Panc1 (cell line): ENCODE results near the gene TIA1. TPM values are rescaled to one million over a fixed set of nuclear protein-coding genes. Genes with fewer than 3 reads are reported as not detected.

Source experiments
- ATAC-seq: fragments of 200-7000 bp; cut with Tn5 transposase; 2 replicates; pipeline ENCODE4 v1.9.1; 2020; ENCODE audit warnings: mild to moderate bottlenecking, moderate library complexity
- BruUV-seq: library from RNA; stranded (reverse); fragments of 400-500 nt; replicated peaks from 2 replicates; lab custom pipeline; 2021; lab: Mats Ljungman, UMichigan
- CTCF ChIA-PET: fragments of 300-600 bp; sonication (Branson Sonifier 250); formaldehyde crosslinking; loops from one replicate; lab custom pipeline; 2022; ENCODE audit warnings: antibody characterized with exemption; lab: Charles Lee
- POLR2A ChIA-PET: fragments of 300-600 bp; sonication (Branson Sonifier 250); formaldehyde crosslinking; loops from one replicate; lab custom pipeline; 2022; ENCODE audit warnings: antibody characterized with exemption; lab: Charles Lee
- DNase-seq: peaks from one replicate; pipeline ENCODE4 v3.0.0-alpha.2; 2010; ENCODE audit warnings: low read depth, low spot score
- H3K27ac ChIP-seq: 2 replicates; pipeline ENCODE4 v1.5.1; 2011; ENCODE audit warnings: mild to moderate bottlenecking, low read length, inconsistent platforms
- H3K27me3 ChIP-seq: fragments of 200-500 bp; sonication (Bioruptor generic); 2 replicates; pipeline ENCODE4 v1.6.0; 2014; ENCODE audit warnings: low read length, inconsistent platforms; ENCODE audit not compliant: control insufficient read depth, insufficient read depth
- H3K36me3 ChIP-seq: fragments of 200-500 bp; sonication (Bioruptor generic); 2 replicates; pipeline ENCODE4 v1.5.1; 2014; ENCODE audit warnings: inconsistent platforms, mild to moderate bottlenecking, low read length, moderate library complexity; ENCODE audit not compliant: control insufficient read depth, insufficient read depth
- H3K4me1 ChIP-seq: 2 replicates; pipeline ENCODE4 v1.5.1; 2011; ENCODE audit warnings: inconsistent platforms, mild to moderate bottlenecking, low read length, moderate library complexity; ENCODE audit not compliant: control insufficient read depth, insufficient read depth
- H3K4me3 ChIP-seq, 2 experiments: 2 replicates each; pipeline ENCODE4 v1.5.1; 2011 to 2012; ENCODE audit warnings: low read depth in 2 of 2, low read length in 2 of 2, mild to moderate bottlenecking in 2 of 2, inconsistent platforms in 1 of 2, moderate library complexity in 1 of 2
- H3K9me3 ChIP-seq: fragments of 200-500 bp; sonication (Bioruptor generic); 2 replicates; pipeline ENCODE4 v1.5.1; 2014; ENCODE audit warnings: low read depth, mild to moderate bottlenecking, inconsistent platforms, low read length, moderate library complexity; ENCODE audit not compliant: control insufficient read depth, insufficient read depth
- POLR2AphosphoS5 ChIP-seq: IDR thresholded peaks from 2 replicates; pipeline ENCODE4 v1.6.1; 2012; ENCODE audit warnings: mild to moderate bottlenecking, low read depth, low read length, moderate library complexity
- SIN3A ChIP-seq: IDR thresholded peaks from 2 replicates; pipeline ENCODE4 v1.6.1; 2012; ENCODE audit warnings: low read depth, mild to moderate bottlenecking, low read length, moderate library complexity, borderline replicate concordance; ENCODE audit not compliant: insufficient read depth
- TCF7L2 ChIP-seq: IDR thresholded peaks from 2 replicates; pipeline ENCODE4 v1.6.1; 2011; ENCODE audit warnings: mild to moderate bottlenecking, low read depth, low read length, inconsistent platforms
- in situ Hi-C: cut with HindIII; loops from 2 replicates; pipeline ENCODE4 v1.10.0; 2016; ENCODE audit warnings: low sequenced_read_pairs, low pct_unique_long_range_greater_than_20kb
- intact Hi-C: fragments of 100-400 bp; cut with micrococcal nuclease; formaldehyde crosslinking; loops from one replicate; pipeline ENCODE4 v1.10.0; 2022; ENCODE audit not compliant: unreplicated experiment
- total RNA-seq: library from RNA; stranded (reverse); gene quantifications from one replicate; pipeline ENCODE4 v1.2.1, GENCODE V29; 2021; ENCODE audit not compliant: unreplicated experiment
- TF ChIP-seq, protein P1 (sequence below), 2 experiments: IDR thresholded peaks; 2 replicates each; pipeline ENCODE4 v1.6.1; 2011 to 2012; ENCODE audit warnings: low read depth in 2 of 2, control low read depth in 1 of 2, low read length in 1 of 2, mild to moderate bottlenecking in 1 of 2, moderate library complexity in 1 of 2; ENCODE audit not compliant: insufficient read depth in 1 of 2
- TF ChIP-seq, protein P2 (sequence below): fragments of 450-650 bp; IDR thresholded peaks from 2 replicates; pipeline ENCODE4 v1.5.1; 2017; ENCODE audit warnings: mild to moderate bottlenecking

Gene TIA1
- total RNA-seq, 1 experiment from 2014 or later = 113 TPM

DNA sequence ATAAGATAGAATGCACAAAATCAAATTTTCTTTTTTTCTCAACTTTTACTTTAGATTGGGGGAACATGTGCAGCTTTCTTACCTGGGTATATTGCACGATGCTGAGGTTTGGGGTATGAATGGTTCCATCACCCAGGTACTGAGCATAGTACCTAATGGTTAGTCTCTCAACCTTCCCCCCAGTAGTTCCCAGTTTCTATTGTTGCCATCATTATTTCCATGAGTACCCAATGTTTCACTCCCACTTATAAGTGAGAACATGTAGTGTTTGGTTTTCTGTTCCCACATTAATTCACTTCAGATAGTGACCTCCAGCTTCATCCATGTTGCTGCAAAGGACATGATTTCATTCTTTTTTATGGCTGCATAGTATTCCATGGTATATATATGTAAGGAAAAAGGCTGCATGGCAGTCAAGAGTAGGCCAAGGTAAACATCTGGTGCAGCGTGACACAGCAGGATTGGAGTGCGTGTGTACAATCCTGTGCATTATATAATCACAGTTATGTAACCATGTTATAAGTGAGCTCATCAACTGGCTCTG lies 47.1 kb downstream of the TIA1 start:
- no peak for ATAC-seq
- Histone ChIP-seq H3K9me3 (no peaks in the 10 kb centered on the region), H3K27ac (no peak overlapping the region), H3K4me1 (no peaks in the 10 kb centered on the region), H3K27me3 (no peaks in the 10 kb centered on the region), H3K4me3 (no peak overlapping the region), H3K36me3 (no peaks in the 10 kb centered on the region)
- CTCF ChIA-PET = no interaction called here
- POLR2A ChIA-PET = interaction anchor here (0.6 kb wide), 1 partner anchor 7 kb away, joined by 4 read pairs; no protein-coding TSS in a partner anchor
- in situ Hi-C loops (no loop called here), intact Hi-C loops (no loop called here)
- no TSS peak for BruUV-seq
- DNase-seq = no peak
- no peak for TF ChIP-seq POLR2AphosphoS5
- TF ChIP-seq, protein P1, sequence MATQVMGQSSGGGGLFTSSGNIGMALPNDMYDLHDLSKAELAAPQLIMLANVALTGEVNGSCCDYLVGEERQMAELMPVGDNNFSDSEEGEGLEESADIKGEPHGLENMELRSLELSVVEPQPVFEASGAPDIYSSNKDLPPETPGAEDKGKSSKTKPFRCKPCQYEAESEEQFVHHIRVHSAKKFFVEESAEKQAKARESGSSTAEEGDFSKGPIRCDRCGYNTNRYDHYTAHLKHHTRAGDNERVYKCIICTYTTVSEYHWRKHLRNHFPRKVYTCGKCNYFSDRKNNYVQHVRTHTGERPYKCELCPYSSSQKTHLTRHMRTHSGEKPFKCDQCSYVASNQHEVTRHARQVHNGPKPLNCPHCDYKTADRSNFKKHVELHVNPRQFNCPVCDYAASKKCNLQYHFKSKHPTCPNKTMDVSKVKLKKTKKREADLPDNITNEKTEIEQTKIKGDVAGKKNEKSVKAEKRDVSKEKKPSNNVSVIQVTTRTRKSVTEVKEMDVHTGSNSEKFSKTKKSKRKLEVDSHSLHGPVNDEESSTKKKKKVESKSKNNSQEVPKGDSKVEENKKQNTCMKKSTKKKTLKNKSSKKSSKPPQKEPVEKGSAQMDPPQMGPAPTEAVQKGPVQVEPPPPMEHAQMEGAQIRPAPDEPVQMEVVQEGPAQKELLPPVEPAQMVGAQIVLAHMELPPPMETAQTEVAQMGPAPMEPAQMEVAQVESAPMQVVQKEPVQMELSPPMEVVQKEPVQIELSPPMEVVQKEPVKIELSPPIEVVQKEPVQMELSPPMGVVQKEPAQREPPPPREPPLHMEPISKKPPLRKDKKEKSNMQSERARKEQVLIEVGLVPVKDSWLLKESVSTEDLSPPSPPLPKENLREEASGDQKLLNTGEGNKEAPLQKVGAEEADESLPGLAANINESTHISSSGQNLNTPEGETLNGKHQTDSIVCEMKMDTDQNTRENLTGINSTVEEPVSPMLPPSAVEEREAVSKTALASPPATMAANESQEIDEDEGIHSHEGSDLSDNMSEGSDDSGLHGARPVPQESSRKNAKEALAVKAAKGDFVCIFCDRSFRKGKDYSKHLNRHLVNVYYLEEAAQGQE (IDR thresholded peaks at IDR 0.05; ENCODE audit: insufficient read depth in 1 of 2, low read depth in 2 of 2, low read length in 1 of 2) = no peak
- TF ChIP-seq TCF7L2 = no peak
- no peak for TF ChIP-seq SIN3A
- TF ChIP-seq, protein P2, sequence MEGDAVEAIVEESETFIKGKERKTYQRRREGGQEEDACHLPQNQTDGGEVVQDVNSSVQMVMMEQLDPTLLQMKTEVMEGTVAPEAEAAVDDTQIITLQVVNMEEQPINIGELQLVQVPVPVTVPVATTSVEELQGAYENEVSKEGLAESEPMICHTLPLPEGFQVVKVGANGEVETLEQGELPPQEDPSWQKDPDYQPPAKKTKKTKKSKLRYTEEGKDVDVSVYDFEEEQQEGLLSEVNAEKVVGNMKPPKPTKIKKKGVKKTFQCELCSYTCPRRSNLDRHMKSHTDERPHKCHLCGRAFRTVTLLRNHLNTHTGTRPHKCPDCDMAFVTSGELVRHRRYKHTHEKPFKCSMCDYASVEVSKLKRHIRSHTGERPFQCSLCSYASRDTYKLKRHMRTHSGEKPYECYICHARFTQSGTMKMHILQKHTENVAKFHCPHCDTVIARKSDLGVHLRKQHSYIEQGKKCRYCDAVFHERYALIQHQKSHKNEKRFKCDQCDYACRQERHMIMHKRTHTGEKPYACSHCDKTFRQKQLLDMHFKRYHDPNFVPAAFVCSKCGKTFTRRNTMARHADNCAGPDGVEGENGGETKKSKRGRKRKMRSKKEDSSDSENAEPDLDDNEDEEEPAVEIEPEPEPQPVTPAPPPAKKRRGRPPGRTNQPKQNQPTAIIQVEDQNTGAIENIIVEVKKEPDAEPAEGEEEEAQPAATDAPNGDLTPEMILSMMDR = no peak

DNA sequence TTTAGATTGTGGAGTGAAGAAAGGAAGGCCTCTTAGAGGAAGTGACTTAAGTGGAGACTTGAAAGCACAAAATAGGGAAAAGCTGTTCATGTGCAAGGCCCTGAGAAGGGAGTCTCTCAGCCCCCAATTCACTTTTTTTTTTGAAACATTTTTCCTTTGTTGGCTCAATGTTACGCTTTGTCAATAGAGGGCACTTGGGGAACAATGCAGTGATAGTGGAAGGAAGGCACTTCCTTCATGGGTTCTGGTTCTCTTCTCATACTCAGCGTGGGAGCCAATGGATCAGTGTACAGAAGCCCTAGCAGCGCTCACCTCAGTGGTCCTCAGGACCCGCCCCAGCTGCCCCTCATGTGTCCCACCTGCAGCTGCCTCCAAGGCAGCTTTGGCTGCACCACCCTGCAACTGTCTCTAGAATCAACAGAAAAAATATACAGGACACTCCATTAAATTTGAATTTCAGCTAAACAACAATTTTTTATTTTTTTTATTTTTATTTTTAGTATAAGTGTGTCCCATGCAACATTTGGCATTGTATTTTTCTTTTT lies 49.0 kb downstream of the TIA1 start:
- Histone ChIP-seq H3K4me3 (no peak overlapping the region), H3K27me3 (no peaks in the 10 kb centered on the region), H3K27ac (no peak overlapping the region), H3K4me1 (no peaks in the 10 kb centered on the region), H3K9me3 (no peaks in the 10 kb centered on the region), H3K36me3 (no peaks in the 10 kb centered on the region)
- ChIA-PET POLR2A (no interaction called here), CTCF (no interaction called here)
- in situ Hi-C loops = no loop called here
- TF ChIP-seq POLR2AphosphoS5 (no peak), SIN3A (no peak), TCF7L2 (no peak)
- TF ChIP-seq, protein P1 (IDR thresholded peaks at IDR 0.05; ENCODE audit: insufficient read depth in 1 of 2, low read depth in 2 of 2, low read length in 1 of 2) = no peak
- TF ChIP-seq, protein P2 = no peak
- intact Hi-C loops = no loop called here
- no TSS peak for BruUV-seq
- ATAC-seq (no peak), DNase-seq (no peak)
